ENCODE data around the gene DAP. TPM values are rescaled to one million over a fixed set of nuclear protein-coding genes. Genes with fewer than 3 reads are reported as not detected.

DAP gene
- total and polyA plus RNA-seq, 5 donors from 2014 or later, result 39.8 to 64.2 (median 54.0) TPM

DNA sequence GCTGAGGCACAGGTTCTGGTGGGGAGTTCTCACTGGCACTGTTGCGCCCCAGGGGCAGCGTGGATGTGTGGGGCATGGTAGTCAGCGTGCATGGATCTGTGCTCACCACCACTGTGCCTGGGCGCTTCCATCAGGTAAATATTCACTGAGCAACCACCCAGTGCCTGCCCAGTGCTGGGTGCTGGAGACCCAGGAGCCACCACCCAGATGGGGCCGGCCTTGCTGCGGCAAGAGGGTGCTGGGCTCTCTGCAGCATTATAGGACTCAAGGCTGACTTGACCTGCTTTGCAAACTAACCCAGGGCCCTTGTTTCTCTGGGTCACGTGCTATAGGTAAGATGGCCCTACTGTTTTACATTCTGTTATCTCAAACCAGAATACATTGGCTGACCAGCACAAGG is 60.5 kb downstream of the DAP start:
- DNase-seq, result no peak
- no peaks in the 10 kb centered on the region for H3K9me3 Mint-ChIP-seq
- peaks cover 0 to 39% (median 26%) of the 10 kb centered on the region in 4 donors for H3K4me1 Mint-ChIP-seq

DNA sequence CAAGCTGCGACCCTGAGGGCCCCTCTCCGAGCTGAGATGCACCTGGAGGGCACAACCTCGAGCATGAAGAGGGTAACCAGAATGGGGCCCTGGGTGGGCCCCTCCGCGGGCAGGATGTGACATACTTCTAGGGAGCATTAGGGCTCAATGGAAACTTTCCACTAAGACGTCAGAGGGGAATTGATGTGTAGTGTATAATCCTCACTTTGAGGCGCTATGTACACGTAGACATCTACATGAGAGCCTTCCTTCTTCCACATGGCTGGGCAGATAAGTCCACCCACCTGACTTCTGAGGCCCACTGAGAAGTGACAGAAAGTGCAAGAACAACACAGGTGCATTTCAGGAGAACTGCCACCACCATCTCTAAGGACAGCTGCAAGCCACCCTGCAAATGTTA is 61.0 kb downstream of the DAP start:
- Mint-ChIP-seq H3K4me3 (no peak overlapping the region), H3K27me3 (no peaks in the 10 kb centered on the region), H3K4me1 (peaks cover 0 to 36% (median 21%) of the 10 kb centered on the region in 4 donors), H3K9me3 (no peaks in the 10 kb centered on the region), H3K36me3 (peaks cover 19% of the 10 kb centered on the region), H3K27ac (peak overlapping the region in 2 of 3 donors; percentile 42 to 85)
- H3K36me3 ChIP-seq (ENCODE audit: control insufficient read depth, insufficient read depth, low read length), result peaks cover 9% of the 10 kb centered on the region
- no peaks in the 10 kb centered on the region for H3K27me3 ChIP-seq (ENCODE audit: control insufficient read depth, insufficient read depth, low read length)
- no peaks in the 10 kb centered on the region for H3K9me3 ChIP-seq (ENCODE audit: control insufficient read depth in 2 of 2, low read length in 2 of 2)
- no peak for ATAC-seq (ENCODE audit: low read depth in 2 of 2)
- H3K4me3 ChIP-seq (ENCODE audit: low read depth, low read length), result no peak overlapping the region
- DNase-seq, result no peak
- H3K4me1 ChIP-seq (ENCODE audit: control insufficient read depth, insufficient read depth, low read length, poor library complexity, severe bottlenecking), result peaks cover 4% of the 10 kb centered on the region
- no peak overlapping the region for H3K27ac ChIP-seq (ENCODE audit: insufficient read depth, low read length, poor library complexity, severe bottlenecking)

More for the DNA sequence above, 60.5 kb downstream of the DAP start:
- Mint-ChIP-seq H3K36me3 (peaks cover 16% of the 10 kb centered on the region), H3K27me3 (no peaks in the 10 kb centered on the region), H3K27ac (peak overlapping the region in 2 of 3 donors; percentile 36 to 85), H3K4me3 (no peak overlapping the region)
- peaks cover 9% of the 10 kb centered on the region for H3K4me1 ChIP-seq (ENCODE audit: control insufficient read depth, insufficient read depth, low read length, poor library complexity, severe bottlenecking)
- H3K4me3 ChIP-seq (ENCODE audit: low read depth, low read length), result no peak overlapping the region
- H3K27me3 ChIP-seq (ENCODE audit: control insufficient read depth, insufficient read depth, low read length), result no peaks in the 10 kb centered on the region
- H3K9me3 ChIP-seq (ENCODE audit: control insufficient read depth in 2 of 2, low read length in 2 of 2), result no peaks in the 10 kb centered on the region
- no peak overlapping the region for H3K27ac ChIP-seq (ENCODE audit: insufficient read depth, low read length, poor library complexity, severe bottlenecking)
- ATAC-seq (ENCODE audit: low read depth in 2 of 2), result no peak
- peaks cover 9% of the 10 kb centered on the region for H3K36me3 ChIP-seq (ENCODE audit: control insufficient read depth, insufficient read depth, low read length)

DNA sequence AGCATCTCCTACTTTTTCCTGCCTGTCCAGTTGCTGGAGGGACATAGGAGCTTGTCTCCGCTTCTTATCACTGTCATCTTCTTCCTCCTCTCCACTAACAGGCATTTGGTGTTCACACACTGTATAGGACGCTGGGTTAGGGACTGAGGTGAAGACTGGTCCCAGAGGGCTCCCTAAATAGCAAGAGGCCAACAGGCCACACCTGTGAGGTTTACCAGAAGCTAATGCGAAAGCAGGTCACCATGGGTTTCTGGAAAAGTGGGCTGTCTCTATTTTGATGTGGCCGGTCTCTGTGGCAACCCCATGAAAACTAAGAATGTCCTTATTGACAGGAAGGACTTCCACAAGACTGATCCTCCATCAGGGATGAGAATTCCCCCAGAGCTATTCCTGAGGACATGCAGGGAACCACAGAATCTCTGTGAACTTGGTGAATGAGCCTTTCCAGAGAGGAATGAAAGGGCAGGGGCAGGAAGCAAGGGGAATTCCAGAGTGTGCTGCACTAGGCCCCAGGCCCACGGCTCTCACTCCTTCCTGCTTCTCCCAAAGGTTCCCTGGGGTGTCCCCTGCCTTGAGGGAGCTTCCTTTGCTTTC is 61.7 kb downstream of the DAP start:
- H3K9me3 Mint-ChIP-seq, result no peaks in the 10 kb centered on the region
- Histone ChIP-seq H3K27me3 (ENCODE audit: control insufficient read depth, insufficient read depth, low read length) (no peaks in the 10 kb centered on the region), H3K4me1 (ENCODE audit: control insufficient read depth, insufficient read depth, low read length, poor library complexity, severe bottlenecking) (no peaks in the 10 kb centered on the region), H3K36me3 (ENCODE audit: control insufficient read depth, insufficient read depth, low read length) (peaks cover 9% of the 10 kb centered on the region), H3K4me3 (ENCODE audit: low read depth, low read length) (no peak overlapping the region), H3K9me3 (ENCODE audit: control insufficient read depth in 2 of 2, low read length in 2 of 2) (no peaks in the 10 kb centered on the region), H3K27ac (ENCODE audit: insufficient read depth, low read length, poor library complexity, severe bottlenecking) (no peak overlapping the region)
- H3K4me1 Mint-ChIP-seq, result peaks cover 0 to 31% (median 17%) of the 10 kb centered on the region in 4 donors
- peak overlapping the region in 1 of 3 donors; percentile 42 for H3K27ac Mint-ChIP-seq
- no peak overlapping the region for H3K4me3 Mint-ChIP-seq
- no peaks in the 10 kb centered on the region for H3K27me3 Mint-ChIP-seq
- H3K36me3 Mint-ChIP-seq, result peaks cover 20% of the 10 kb centered on the region
- DNase-seq, result no peak
- no peak for ATAC-seq (ENCODE audit: low read depth in 2 of 2)

DNA sequence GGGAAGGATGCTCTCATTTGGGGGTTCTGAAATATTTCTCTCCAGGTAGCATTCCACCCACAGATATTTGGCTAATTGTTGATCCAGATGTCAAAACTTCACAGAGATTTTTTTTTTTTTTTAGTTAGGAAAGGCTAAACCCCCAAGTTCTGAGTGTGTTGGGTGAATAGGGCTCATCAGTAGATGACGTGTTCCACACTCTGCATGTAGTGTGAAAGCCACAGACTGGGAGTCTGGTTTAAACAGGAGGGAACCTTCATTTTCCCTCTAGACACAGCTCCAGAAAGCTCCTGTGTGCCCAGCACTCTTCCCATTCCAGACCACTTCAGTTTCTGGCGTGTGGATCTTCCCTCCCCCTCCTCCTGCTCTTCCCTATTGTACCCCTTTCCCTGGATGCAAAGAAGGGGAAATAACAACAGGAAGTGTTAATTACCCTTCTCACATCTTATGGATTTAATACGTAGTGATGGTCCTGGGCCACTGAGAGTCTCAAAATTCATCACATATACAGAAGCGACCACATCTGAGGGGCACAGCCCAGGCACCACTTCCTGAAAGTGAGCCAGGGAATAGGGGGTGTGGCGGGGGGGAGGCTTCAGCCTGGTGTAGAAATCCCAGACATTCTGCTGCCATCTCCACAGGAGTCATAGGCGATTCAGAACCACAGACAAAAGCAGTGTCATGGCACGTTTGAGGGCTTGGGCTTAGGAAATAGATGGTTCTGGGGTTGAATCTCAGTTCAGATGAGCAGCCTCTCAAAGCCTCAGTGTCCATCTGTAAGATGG is 65.1 kb downstream of the DAP start:
- Mint-ChIP-seq H3K36me3 (peaks cover 19% of the 10 kb centered on the region), H3K4me3 (no peak overlapping the region), H3K27me3 (no peaks in the 10 kb centered on the region), H3K9me3 (no peaks in the 10 kb centered on the region), H3K4me1 (peaks cover 0 to 27% (median 12%) of the 10 kb centered on the region in 4 donors), H3K27ac (peak overlapping the region in 1 of 3 donors; percentile 62)
- DNase-seq, result no peak
- H3K27me3 ChIP-seq (ENCODE audit: control insufficient read depth, insufficient read depth, low read length), result no peaks in the 10 kb centered on the region
- ATAC-seq (ENCODE audit: low read depth in 2 of 2), result no peak
- H3K4me3 ChIP-seq (ENCODE audit: low read depth, low read length), result no peak overlapping the region
- no peaks in the 10 kb centered on the region for H3K36me3 ChIP-seq (ENCODE audit: control insufficient read depth, insufficient read depth, low read length)
- no peaks in the 10 kb centered on the region for H3K4me1 ChIP-seq (ENCODE audit: control insufficient read depth, insufficient read depth, low read length, poor library complexity, severe bottlenecking)
- H3K9me3 ChIP-seq (ENCODE audit: control insufficient read depth in 2 of 2, low read length in 2 of 2), result no peaks in the 10 kb centered on the region
- H3K27ac ChIP-seq (ENCODE audit: insufficient read depth, low read length, poor library complexity, severe bottlenecking), result no peak overlapping the region

DNA sequence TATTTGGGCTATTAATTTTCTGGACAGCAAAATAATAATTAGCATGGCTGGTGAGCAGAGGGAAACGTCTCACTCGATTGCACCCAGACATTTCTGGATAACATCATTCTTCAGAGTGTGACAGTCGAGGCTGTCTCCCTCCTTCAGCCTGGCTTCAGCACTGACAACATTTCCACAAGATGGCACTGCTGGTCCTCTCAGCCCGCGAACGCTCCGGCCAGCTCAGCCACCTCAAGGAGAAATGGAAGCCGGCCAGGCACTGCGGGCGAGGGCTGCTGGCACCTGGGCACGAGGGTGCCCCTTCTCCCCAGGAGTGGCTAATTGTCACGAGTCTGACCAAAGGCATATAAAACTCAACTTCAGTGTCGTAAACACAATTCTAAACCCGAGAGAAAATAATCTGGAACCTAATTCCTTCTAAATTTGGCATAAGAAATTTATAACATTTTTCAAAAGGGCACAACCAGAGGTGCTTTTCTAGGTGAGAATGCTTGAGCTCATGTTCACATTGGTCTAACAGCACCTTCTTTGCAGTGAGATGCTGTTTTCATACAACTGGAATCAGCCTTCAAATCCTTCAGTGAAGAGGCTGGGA is 65.9 kb downstream of the DAP start:
- Mint-ChIP-seq H3K27me3 (no peaks in the 10 kb centered on the region), H3K9me3 (peaks cover 0 to 1% (median 0%) of the 10 kb centered on the region in 7 donors), H3K4me1 (peaks cover 0 to 25% (median 13%) of the 10 kb centered on the region in 4 donors), H3K36me3 (peaks cover 20% of the 10 kb centered on the region), H3K27ac (peak overlapping the region in 1 of 3 donors; percentile 62), H3K4me3 (no peak overlapping the region)
- DNase-seq (peak in 1 of 3 donors; percentile 10), ATAC-seq (ENCODE audit: low read depth in 2 of 2) (no peak)
- Histone ChIP-seq H3K36me3 (ENCODE audit: control insufficient read depth, insufficient read depth, low read length) (no peaks in the 10 kb centered on the region), H3K9me3 (ENCODE audit: control insufficient read depth in 2 of 2, low read length in 2 of 2) (no peaks in the 10 kb centered on the region), H3K4me3 (ENCODE audit: low read depth, low read length) (no peak overlapping the region), H3K27me3 (ENCODE audit: control insufficient read depth, insufficient read depth, low read length) (no peaks in the 10 kb centered on the region), H3K4me1 (ENCODE audit: control insufficient read depth, insufficient read depth, low read length, poor library complexity, severe bottlenecking) (no peaks in the 10 kb centered on the region), H3K27ac (ENCODE audit: insufficient read depth, low read length, poor library complexity, severe bottlenecking) (no peak overlapping the region)

DNA sequence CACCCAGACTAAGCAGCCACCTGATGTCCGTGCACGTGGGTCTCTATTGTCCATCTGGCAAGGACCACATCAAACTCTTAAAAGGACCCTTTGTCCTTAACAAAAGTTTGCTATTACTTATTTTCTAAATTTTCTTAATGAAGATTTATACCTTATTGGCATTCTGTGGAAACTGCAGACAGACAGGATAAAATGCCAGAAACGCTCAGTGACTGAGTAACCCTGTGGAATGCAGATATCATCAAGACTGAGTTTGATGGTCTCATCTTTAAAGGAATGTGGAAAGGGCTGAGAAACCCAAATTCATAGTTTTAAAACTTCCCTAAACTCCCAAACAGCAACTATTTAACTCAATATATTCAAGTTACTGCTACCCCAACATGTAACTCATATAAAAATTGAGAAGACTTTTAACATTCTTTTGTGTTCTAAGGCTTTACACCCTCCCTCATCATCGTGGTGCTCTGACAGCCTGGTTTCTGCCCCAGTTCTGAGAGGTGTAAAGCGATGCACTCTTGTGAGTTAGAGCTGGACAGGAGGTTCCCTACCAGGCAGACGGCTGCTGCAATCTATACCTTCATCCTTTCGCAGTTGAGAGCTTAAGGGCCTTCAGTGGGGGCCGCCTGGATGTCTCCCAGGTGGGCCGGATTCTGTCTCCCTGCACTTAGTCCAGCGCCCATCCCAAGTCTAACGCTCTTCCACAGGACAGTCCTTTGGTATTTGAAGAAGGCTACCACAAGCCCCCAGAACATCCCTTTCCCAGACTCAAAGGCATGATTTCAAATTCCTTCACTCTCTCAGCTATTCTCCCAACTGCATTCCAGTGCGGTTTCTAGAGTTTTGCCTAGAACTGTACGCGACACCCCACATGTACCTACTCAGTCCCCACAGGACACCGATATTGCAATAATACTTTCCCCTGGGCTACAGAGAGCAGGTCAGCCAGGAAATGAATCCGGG is 68.9 kb downstream of the DAP start:
- Mint-ChIP-seq H3K9me3 (peaks cover 0 to 2% (median 0%) of the 10 kb centered on the region in 7 donors), H3K4me1 (peaks cover 4 to 12% (median 8%) of the 10 kb centered on the region in 4 donors), H3K27ac (peak overlapping the region in 1 of 3 donors; percentile 59), H3K4me3 (no peak overlapping the region), H3K36me3 (peaks cover 20% of the 10 kb centered on the region), H3K27me3 (no peaks in the 10 kb centered on the region)
- Histone ChIP-seq H3K4me1 (ENCODE audit: control insufficient read depth, insufficient read depth, low read length, poor library complexity, severe bottlenecking) (no peaks in the 10 kb centered on the region), H3K27me3 (ENCODE audit: control insufficient read depth, insufficient read depth, low read length) (no peaks in the 10 kb centered on the region), H3K4me3 (ENCODE audit: low read depth, low read length) (no peak overlapping the region), H3K36me3 (ENCODE audit: control insufficient read depth, insufficient read depth, low read length) (no peaks in the 10 kb centered on the region), H3K9me3 (ENCODE audit: control insufficient read depth in 2 of 2, low read length in 2 of 2) (no peaks in the 10 kb centered on the region), H3K27ac (ENCODE audit: insufficient read depth, low read length, poor library complexity, severe bottlenecking) (no peak overlapping the region)
- ATAC-seq (ENCODE audit: low read depth in 2 of 2), result no peak
- DNase-seq, result no peak

All from CD4-positive, CD25-positive, alpha-beta regulatory T cell (primary cell).